ENCODE measurements around the gene SUDS3.
A peak's percentile ranks its signal among the peaks of the same experiment; 100 is the strongest.
"Not testable (repeated sequence)": the region's sequence is repeated elsewhere in the genome, so short reads cannot be mapped to it uniquely, and the experiment has no call there.

SUDS3 gene

DNA sequence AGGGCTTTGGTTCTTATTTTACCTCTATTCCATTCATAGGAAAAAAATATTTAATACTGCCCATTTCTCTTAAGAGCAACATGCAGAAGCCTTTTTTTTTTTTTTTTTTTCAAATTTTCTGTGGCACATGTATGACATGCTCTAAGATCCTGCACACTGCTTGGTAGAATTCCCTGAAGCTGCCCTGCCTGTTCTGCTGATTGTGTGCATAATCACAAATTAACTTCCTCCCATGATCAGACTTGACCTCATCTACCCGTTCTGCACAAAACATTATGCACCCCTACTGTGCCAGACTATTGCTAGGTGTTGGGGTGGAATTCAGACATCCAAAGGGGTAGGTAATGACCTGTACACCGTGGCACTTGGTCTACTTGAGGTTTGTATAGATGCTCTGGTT, 22.2 kb downstream of the SUDS3 start:
- no peak for DNase-seq

DNA sequence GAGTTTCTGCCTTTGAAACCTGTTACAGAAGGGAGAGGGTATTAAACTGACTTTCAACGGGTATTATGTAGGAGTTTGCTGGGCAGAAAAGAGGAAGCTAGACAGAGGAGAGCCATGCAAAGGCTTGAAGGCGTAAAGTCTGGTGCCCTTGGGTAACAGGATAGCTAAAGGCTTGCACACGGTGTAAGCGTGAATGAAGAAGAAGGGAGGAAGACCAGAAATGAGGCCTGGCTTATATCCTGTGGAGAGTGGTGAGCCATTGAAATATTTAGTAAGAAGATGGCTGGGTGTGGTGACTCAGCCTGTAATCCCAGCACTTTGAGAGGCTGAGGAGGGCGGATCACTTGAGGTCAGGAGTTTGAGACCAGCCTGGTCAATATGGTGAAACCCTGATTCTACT, 22.6 kb downstream of the SUDS3 start:
- DNase-seq = no peak

GRCh38 chr12:118402251-118402650, 25.9 kb downstream of the SUDS3 start:
- DNase-seq = no peak

- DNase-seq = peak; percentile 41 to 61
These were observed 28.6 kb downstream of the SUDS3 start for GRCh38 chr12:118404876-118405521.

DNA sequence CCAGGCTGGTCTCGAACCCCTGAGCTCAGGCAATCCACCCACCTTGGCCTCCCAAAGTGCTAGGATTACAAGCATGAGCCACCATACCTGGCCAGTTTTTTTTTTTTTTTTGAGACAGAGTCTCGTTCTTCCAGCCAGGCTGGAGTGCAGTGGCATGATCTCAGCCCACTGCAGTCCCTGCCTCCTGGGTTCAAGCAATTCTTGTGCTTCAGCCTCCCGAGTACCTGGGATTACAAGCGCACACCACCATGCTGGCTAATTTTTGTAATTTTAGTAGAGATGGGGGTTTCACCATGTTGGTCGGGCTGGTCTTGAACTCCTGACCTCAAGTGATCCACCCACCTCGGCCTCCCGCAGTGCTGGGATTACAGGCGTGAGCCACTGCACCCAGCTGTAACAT, 31.9 kb downstream of the SUDS3 start:
- not testable (repeated sequence) for DNase-seq

GRCh38 chr12:118409834-118410233, 33.5 kb downstream of the SUDS3 start:
- no peak for DNase-seq

- no peak for DNase-seq
These were observed 41.6 kb downstream of the SUDS3 start for GRCh38 chr12:118417942-118418341.

DNA sequence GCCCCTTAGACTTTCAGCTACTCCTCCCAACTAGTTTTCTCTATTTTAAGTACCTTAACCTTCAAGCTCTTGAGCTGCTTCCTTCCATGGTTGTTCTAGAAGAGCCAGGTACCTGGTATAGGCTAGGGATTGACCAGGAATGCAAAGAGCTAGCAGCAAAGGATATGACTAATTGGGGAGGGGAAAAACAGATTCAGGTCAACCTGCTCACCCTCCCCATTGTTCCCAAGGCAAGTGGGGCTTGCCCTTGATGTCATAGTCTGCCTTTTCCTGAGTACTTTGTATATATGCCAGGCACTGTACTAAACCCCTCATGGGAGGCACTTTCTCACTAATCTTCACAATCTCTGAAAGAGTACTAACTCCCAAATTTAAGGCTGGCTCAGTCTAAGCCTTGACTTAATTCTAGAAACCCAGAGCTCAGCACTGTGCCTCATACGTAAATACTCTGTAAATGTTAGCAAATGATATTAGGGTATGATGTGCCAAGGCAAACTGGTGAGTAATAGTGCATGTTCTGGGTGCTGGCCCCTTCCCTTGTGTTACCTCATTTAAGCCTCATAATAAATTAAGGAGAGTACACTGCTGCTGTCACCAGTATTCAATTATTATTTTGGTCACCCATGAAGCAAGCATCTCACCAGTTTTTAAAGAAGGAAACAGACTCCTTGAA, 42.2 kb downstream of the SUDS3 start:
- DNase-seq = no peak

DNA sequence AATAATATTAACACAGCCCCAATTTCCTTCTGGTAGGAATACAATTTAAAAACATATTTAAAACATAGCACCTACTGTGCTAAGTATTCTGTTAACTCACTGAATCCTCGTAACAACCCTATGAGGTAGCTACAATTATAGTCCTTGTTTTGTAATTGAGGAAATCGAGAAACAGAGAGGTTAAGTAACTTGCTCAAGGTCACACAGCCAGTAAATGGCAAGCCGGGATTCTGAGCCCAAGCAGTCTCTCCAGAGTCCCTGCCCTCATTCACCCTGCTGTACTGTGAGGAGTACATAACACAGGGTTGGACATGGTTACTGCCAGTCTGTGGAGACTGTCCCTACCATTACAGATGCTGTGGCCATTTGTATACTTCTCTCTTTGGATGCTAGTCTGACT, 44.3 kb downstream of the SUDS3 start:
- no peak for DNase-seq

GRCh38 chr12:118424884-118425283, 48.5 kb downstream of the SUDS3 start:
- DNase-seq = no peak

GRCh38 chr12:118425364-118425763, 49.0 kb downstream of the SUDS3 start:
- DNase-seq = no peak

- no peak for DNase-seq
These were observed 51.5 kb downstream of the SUDS3 start for GRCh38 chr12:118427819-118428218.

- no peak for DNase-seq
These were observed 52.3 kb downstream of the SUDS3 start for GRCh38 chr12:118428643-118429042.

DNA sequence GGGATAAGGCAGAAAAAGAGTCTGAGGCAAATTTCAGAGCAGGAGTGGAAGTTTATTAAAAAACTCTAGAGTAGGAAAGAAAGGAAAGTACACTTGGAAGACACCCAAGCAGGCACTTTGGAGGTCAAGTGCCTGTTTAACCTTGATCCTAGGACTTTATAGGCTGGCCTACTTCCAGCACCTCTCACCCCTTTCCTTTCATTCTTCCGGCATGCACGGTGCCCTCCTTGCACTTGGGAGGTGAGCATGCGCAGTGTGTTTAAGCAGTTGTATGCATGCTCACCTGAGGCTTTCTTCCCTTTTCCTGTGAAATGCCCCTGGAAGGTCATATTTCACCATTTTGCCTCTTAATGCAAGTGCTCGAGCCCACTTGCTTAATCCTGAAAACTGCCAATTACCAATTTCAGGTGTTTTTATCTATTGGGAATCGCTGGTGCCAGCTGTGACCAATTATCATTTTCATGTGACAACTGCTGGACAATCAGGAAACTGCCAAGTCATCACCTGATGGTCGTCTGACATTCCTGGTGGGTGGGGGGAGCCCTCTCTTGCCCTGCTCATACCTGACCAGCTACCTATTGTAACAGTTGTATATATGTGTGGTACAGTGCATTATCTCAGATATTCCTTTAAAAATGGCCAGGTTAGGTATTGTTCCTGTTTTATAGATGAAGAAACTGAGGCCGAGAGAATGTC, 53.5 kb downstream of the SUDS3 start:
- DNase-seq = peak in 1 of 2 experiments; percentile 18

- no peak for DNase-seq
These were observed 54.2 kb downstream of the SUDS3 start for GRCh38 chr12:118430516-118430915.

DNA sequence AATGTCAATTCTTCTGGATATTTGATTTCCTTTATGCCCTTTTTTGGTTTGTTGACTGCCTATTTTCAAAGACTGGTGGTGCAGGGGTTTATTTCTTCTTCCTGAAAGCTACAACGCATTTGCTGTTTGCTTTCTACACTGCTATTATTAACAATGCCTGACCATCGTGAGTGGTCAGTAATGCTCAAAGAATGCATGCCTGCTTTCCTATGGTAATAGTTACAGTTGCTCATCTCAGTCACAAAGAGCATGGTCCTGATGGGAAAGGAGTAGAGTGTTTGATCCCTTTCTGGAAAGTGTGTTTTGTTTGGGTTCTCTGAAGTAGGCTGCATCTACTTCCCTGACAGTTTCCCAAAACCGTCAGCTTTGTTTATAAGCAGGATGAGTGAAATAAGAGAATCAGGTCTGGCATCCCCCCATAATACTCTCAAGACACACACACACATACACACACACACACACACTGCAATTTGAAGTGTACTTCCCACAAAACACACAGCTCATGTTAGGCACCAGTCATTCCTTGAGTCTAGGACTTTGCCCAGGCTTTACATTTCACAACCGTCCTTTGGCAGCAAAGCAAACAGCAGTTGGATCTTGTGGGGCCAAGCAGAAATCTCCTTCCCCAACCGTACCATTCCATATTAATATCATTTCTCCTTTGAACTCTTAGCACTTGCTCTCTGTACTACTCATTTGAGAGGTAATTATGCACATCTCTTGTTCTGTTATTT, 56.6 kb downstream of the SUDS3 start:
- no peak for DNase-seq

DNA sequence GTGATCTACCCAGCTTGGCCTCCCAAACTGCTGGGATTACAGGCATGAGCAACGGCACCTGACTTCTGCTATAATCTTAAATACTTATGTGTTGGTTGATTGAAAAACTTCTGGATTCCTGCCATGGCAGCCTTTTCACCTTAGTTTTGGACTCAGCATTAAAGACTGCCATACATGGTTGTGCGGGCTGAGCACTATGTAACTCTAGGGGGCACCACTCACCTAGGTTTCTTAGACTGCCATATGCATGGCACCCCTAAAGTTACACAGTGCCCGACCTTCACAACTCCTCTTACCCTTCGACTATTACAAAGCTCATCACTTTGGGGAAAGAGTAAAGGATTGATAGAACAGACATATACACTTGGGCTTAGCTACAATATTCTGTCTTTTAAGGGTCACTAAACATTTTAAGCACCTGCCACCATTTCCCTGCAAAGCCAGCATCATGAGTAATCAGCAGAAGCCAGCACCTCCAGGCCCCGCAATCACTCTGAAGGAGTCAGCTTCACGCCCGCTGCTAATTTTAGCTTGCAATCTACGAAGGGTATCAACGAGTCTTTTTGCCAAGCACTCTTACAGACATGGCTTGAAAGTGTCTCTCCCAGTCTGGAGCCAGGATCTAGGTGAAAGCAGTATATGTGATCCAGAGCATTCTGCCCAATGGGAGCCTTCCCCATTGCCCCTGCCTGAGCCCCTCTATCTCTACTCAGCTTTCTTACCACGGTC, 59.8 kb downstream of the SUDS3 start:
- peak in 1 of 2 experiments; percentile 22 for DNase-seq

DNA sequence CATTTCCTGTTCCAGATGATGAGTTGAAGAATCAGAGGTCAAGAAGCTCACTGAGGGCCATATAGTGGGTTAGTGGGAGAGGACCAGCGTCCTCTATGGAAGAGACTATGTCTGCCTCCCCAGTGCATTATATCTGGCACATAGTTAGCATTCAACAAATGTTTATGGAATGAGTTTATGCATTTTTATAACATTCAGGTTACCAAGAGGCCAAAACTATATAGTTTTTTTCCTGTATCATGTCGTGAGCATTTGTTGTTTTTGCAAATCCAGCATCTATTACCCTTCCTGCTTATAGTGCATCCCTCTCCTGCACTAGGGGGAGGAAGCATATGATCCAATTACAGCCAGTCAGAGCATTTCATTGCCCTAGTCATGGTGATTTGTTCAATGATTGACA, 60.6 kb downstream of the SUDS3 start:
- no peak for DNase-seq

- DNase-seq = no peak
These were observed 62.7 kb downstream of the SUDS3 start for GRCh38 chr12:118439068-118439467.

GRCh38 chr12:118446247-118446646, 69.9 kb downstream of the SUDS3 start:
- DNase-seq = no peak

- no peak for DNase-seq
These were observed 70.8 kb downstream of the SUDS3 start for GRCh38 chr12:118447181-118447580.

DNA sequence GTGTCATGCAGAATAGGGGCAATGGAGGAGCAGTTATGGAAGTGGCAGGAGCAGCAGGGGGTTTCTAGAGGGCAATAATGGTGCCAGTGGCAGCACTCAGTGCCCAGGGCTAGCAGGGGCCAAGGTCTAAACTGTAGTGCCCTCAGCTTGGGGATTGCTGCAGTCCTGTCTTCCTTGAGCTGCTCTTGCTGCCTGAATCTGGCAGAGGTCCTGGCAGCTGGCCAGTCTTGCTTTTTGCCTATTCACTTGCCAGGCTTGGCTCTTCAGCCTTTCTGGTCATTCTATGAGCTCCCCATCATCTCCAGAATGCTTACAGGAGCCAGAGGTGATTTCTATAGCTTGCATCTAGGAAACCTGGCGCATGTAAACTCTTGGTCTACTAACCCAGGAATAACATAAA, 72.0 kb downstream of the SUDS3 start:
- DNase-seq = no peak

DNA sequence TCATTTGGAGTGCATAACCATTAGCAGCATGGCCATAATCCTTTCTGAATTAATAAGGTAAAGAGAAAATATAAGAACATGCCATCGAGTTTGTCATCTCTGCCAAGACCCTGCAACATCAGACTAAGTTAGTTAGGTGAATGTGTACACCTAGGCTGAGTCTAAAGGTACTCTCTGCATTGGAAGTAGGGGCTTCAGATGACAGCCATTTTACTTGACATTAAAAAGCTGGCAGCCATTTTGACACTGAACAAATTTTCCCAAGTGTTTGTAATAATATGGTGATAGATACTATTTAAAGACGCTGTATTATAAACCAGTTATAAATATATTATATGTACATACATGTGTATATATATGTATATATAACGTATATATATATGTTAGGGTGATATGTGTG, 79.0 kb downstream of the SUDS3 start:
- DNase-seq = no peak
